Measurements from ENCODE around the gene AFP. TPM values are rescaled to one million over a fixed set of nuclear protein-coding genes. Genes with fewer than 3 reads are reported as not detected.

AFP gene
- total RNA-seq, 4 donors from 2014 or later, result not detected

- WGBS, 2 donors, result 41 to 59% methylated on average over 2 of the region's 2 CpGs
- H3K4me3 ChIP-seq (ENCODE audit: low read depth, poor library complexity, severe bottlenecking), result no peak overlapping the region
- intact Hi-C loops (cut with DNase I; ENCODE audit: low total_unique reads), result no loop called here
- no peak for DNase-seq (ENCODE audit: low spot score in 2 of 2)
- TF ChIP-seq CTCF (IDR thresholded peaks at IDR 0.05), result no peak
- TF ChIP-seq POLR2A (IDR thresholded peaks at IDR 0.05), result no peak
Observed at GRCh38 chr4:73429826-73430587, 6.0 kb upstream of the AFP start.

DNA sequence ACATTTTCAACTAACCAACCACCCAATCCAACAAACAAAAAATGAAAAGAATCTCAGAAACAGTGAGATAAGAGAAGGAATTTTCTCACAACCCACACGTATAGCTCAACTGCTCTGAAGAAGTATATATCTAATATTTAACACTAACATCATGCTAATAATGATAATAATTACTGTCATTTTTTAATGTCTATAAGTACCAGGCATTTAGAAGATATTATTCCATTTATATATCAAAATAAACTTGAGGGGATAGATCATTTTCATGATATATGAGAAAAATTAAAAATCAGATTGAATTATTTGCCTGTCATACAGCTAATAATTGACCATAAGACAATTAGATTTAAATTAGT, 4.2 kb upstream of the AFP start:
- 80 to 85% methylated on average over 1 of the region's 1 CpG for WGBS, 2 donors
- TF ChIP-seq POLR2A (IDR thresholded peaks at IDR 0.05) (no peak), CTCF (IDR thresholded peaks at IDR 0.05) (no peak)
- no peak for DNase-seq (ENCODE audit: low spot score in 2 of 2)
- intact Hi-C loops (cut with DNase I; ENCODE audit: low total_unique reads), result no loop called here
- no peak overlapping the region for H3K4me3 ChIP-seq (ENCODE audit: low read depth, poor library complexity, severe bottlenecking)

- H3K4me3 ChIP-seq (ENCODE audit: low read depth, poor library complexity, severe bottlenecking), result no peak overlapping the region
- no peak for TF ChIP-seq CTCF (IDR thresholded peaks at IDR 0.05)
- TF ChIP-seq POLR2A (IDR thresholded peaks at IDR 0.05), result no peak
- intact Hi-C loops (cut with DNase I; ENCODE audit: low total_unique reads), result no loop called here
- 79 to 84% methylated on average over 5 of the region's 5 CpGs for WGBS, 2 donors
- DNase-seq (ENCODE audit: low spot score in 2 of 2), result no peak
Observed at GRCh38 chr4:73432169-73433000, 3.6 kb upstream of the AFP start.

- DNase-seq (ENCODE audit: low spot score in 2 of 2), result no peak
- WGBS, 2 donors, result 77 to 82% methylated on average over 2 of the region's 2 CpGs
- no peak for TF ChIP-seq POLR2A (IDR thresholded peaks at IDR 0.05)
- TF ChIP-seq CTCF (IDR thresholded peaks at IDR 0.05), result no peak
- intact Hi-C loops (cut with DNase I; ENCODE audit: low total_unique reads), result no loop called here
- H3K4me3 ChIP-seq (ENCODE audit: low read depth, poor library complexity, severe bottlenecking), result no peak overlapping the region
Observed at GRCh38 chr4:73433140-73433539, 2.9 kb upstream of the AFP start.

GRCh38 chr4:73434311-73434710, 1.7 kb upstream of the AFP start:
- no peak for DNase-seq (ENCODE audit: low spot score in 2 of 2)
- H3K4me3 ChIP-seq (ENCODE audit: low read depth, poor library complexity, severe bottlenecking), result no peak overlapping the region
- no peak for TF ChIP-seq POLR2A (IDR thresholded peaks at IDR 0.05)
- no peak for TF ChIP-seq CTCF (IDR thresholded peaks at IDR 0.05)
- WGBS, 2 donors, result 46 to 51% methylated on average over 3 of the region's 3 CpGs
- intact Hi-C loops (cut with DNase I; ENCODE audit: low total_unique reads), result no loop called here
